ENCODE results near the gene ABHD6.

The ABHD6 gene

DNA sequence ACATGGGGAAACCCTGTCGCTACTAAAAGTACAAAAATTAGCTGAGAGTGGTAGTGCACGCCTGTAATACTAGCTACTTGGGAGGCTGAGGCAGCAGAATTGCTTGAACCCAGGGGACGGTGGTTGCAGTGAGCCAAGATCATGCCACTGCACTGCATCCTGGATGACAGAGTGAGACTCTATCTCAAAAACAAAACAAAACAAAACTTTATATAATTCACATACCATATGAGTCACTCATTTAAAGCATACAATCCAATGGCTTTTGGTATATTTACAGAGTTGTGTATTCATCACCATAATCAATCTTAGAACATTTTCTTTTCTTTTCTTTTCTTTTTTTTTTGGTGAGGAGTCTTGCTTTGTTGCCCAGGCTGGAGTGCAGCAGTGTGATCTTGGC is 103.8 kb downstream of the ABHD6 start:
- FAIRE-seq (no peak), DNase-seq (ENCODE audit: low spot score) (no peak)

DNA sequence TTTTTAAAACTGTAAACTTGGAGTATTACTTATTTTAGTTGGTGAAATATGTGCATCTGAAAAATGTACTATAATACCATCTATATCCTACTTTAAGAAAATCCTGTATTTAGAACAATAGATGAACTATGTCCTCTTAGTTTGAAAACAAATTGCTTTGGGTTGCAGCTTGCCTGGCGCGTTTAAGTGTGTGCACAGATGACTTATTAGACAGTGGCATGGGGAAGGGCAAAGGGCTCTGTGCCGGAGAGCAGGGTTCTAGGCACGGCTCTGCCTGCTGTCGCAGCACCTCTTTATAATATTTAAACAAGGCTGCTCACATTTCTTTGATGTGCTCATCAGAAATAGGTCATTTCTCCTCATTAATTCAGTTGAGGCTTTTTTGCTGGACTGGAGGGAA is 105.1 kb downstream of the ABHD6 start:
- FAIRE-seq = no peak
- no peak for DNase-seq (ENCODE audit: low spot score)
